K562 (cell line): ENCODE results near the gene CSF2. TPM values are rescaled to one million over a fixed set of nuclear protein-coding genes. Genes with fewer than 3 reads are reported as not detected.

ENCODE experiments used
- ATAC-seq: fragments of 200-7000 bp; cut with Tn5 transposase; 3 replicates; pipeline ENCODE4 v1.9.1; 2020; ENCODE audit warnings: moderate library complexity
- BruUV-seq: library from RNA; stranded (reverse); fragments of 400-500 nt; replicated peaks from 2 replicates; lab custom pipeline; 2021; lab: Mats Ljungman, UMichigan
- CTCF ChIA-PET: fragments of 300-600 bp; formaldehyde crosslinking; extraction: SDS; loops from one replicate; lab custom pipeline; 2021; ENCODE audit warnings: low intra/inter-chr PET ratio; lab: Yijun Ruan, JAX
- POLR2A ChIA-PET: fragments of 300-600, 350-650 bp; sonication (Branson Sonifier 250); formaldehyde crosslinking; extraction: SDS; loops from one replicate; lab custom pipeline; 2021; ENCODE audit warnings: antibody characterized with exemption, inconsistent platforms; lab: Yijun Ruan, JAX
- DNase-seq, 4 experiments: peaks; one replicate each; pipeline versions ENCODE4 v3.0.0 to v3.0.0-alpha.2; 2011 to 2018; ENCODE audit warnings: low spot score in 3 of 4, mixed read lengths in 3 of 4; ENCODE audit errors: extremely low read depth in 1 of 4
- FAIRE-seq: peaks from 2 replicates; lab custom pipeline; 2011; peaks lifted over from hg19 to GRCh38; lab: Jason Lieb, UNC
- H2AFZ ChIP-seq: 2 replicates; pipeline ENCODE4 v1.6.0; 2011; ENCODE audit warnings: low read depth, low read length, control low read depth, inconsistent platforms
- H3K27ac ChIP-seq: fragments of 200-600 bp; 3 replicates; pipeline ENCODE4 v1.8.0; 2011; ENCODE audit warnings: low read depth, mild to moderate bottlenecking, control low read depth, inconsistent platforms, low read length, moderate library complexity, mixed read lengths; ENCODE audit errors: extremely low read depth
- H3K27me3 ChIP-seq, 2 experiments: fragments of 300-600 bp in 1 of 2; 2 replicates in 1 of 2; 3 replicates in 1 of 2; pipeline versions ENCODE4 v1.6.0 to v1.8.0; 2011; ENCODE audit warnings: inconsistent platforms in 2 of 2, low read length in 2 of 2, mild to moderate bottlenecking in 1 of 2, mixed read lengths in 1 of 2, moderate library complexity in 1 of 2; ENCODE audit not compliant: control insufficient read depth in 2 of 2, insufficient read depth in 2 of 2
- H3K36me3 ChIP-seq: fragments of 300-600 bp; 3 replicates; pipeline ENCODE4 v1.8.0; 2011; ENCODE audit warnings: mild to moderate bottlenecking, low read length, inconsistent platforms; ENCODE audit not compliant: control insufficient read depth, insufficient read depth
- H3K4me1 ChIP-seq, 2 experiments: fragments of 200-600 bp in 1 of 2; replicated peaks in 1 of 2; 2 replicates in 1 of 2; 3 replicates in 1 of 2; pipeline versions ENCODE4 v1.5.1 to v1.8.0; 2011; ENCODE audit warnings: inconsistent platforms in 2 of 2, low read length in 2 of 2, mild to moderate bottlenecking in 1 of 2, mixed read lengths in 1 of 2, moderate library complexity in 1 of 2; ENCODE audit not compliant: control insufficient read depth in 2 of 2, insufficient read depth in 2 of 2
- H3K4me2 ChIP-seq: 2 replicates; pipeline ENCODE4 v1.6.1; 2011; ENCODE audit warnings: low read length, control low read depth, inconsistent platforms, mixed read lengths; ENCODE audit not compliant: insufficient read depth
- H3K4me3 ChIP-seq: fragments of 200-600 bp; sonication (generic), shearing (Covaris generic); 2 replicates; pipeline ENCODE4 v1.5.1; 2016; ENCODE audit warnings: control low read depth, inconsistent platforms
- H3K79me2 ChIP-seq: fragments of 200-600 bp; 3 replicates; pipeline ENCODE4 v1.8.0; 2011; ENCODE audit warnings: low read length, inconsistent platforms; ENCODE audit not compliant: control insufficient read depth, insufficient read depth
- H3K9ac ChIP-seq, 2 experiments: 2 replicates each; pipeline versions ENCODE4 v1.6.0 to v1.6.1; 2011; ENCODE audit warnings: low read depth in 2 of 2, low read length in 2 of 2, control low read depth in 1 of 2, inconsistent platforms in 1 of 2, mild to moderate bottlenecking in 1 of 2, mixed read lengths in 1 of 2; ENCODE audit not compliant: insufficient read depth in 1 of 2
- H3K9me1 ChIP-seq: one replicate; pipeline ENCODE4 v1.6.0; 2011; ENCODE audit warnings: inconsistent platforms, mild to moderate bottlenecking, low read length, moderate library complexity; ENCODE audit not compliant: control insufficient read depth, insufficient read depth
- H3K9me3 ChIP-seq: replicated peaks from 2 replicates; pipeline ENCODE4 v1.5.1; 2011; ENCODE audit warnings: low read depth, low read length, inconsistent platforms; ENCODE audit not compliant: control insufficient read depth, insufficient read depth
- H4K20me1 ChIP-seq: replicated peaks from 2 replicates; pipeline ENCODE4 v1.6.1; 2011; ENCODE audit warnings: low read length, inconsistent platforms, mixed read lengths; ENCODE audit not compliant: control insufficient read depth, insufficient read depth
- CBX5 ChIP-seq: IDR thresholded peaks from 2 replicates; pipeline ENCODE4 v1.6.1; 2014; ENCODE audit warnings: low read depth, borderline replicate concordance
- GATAD2B ChIP-seq: fragments of 450-650 bp; IDR thresholded peaks from 2 replicates; pipeline ENCODE4 v1.6.1; 2017; ENCODE audit warnings: mild to moderate bottlenecking, borderline replicate concordance
- MTA3 ChIP-seq: fragments of 450-650 bp; formaldehyde crosslinking; IDR thresholded peaks from 2 replicates; pipeline ENCODE4 v1.6.1; 2017; ENCODE audit warnings: mild to moderate bottlenecking, borderline replicate concordance
- RHOXF2B ChIP-seq: fragments of 250-450 bp; sonication (Bioruptor Pico); conservative IDR thresholded peaks from 2 replicates; pipeline ENCODE4 v1.5.1; 2021
- SAFB2 ChIP-seq: fragments of 200-400 bp; formaldehyde crosslinking; IDR thresholded peaks from 2 replicates; pipeline ENCODE4 v1.6.1; 2018; ENCODE audit warnings: borderline replicate concordance, low read length, low read depth, moderate library complexity; ENCODE audit not compliant: severe bottlenecking
- ZKSCAN8 ChIP-seq: fragments of 200-800 bp; sonication (Bioruptor generic); IDR thresholded peaks from 2 replicates; pipeline ENCODE4 v1.6.1; 2016; ENCODE audit warnings: missing genetic modification characterization, missing compliant biosample characterization
- WGBS: fragments of 100-300 bp; shearing (Covaris generic); methylation state at CpG from one replicate; pipeline ENCODE4 v1.1.6; 2016; ENCODE audit warnings: low coverage, mixed read lengths; ENCODE audit not compliant: insufficient coverage; ENCODE audit errors: missing lambda C conversion rate; 5-methylcytosine and 5-hydroxymethylcytosine counted together
- in situ Hi-C: fragments of 300-500 bp; cut with MboI; formaldehyde crosslinking; loops from 4 replicates; pipeline ENCODE4 v1.15.0; 2018; ENCODE audit warnings: inconsistent platforms, mixed read lengths
- intact Hi-C: fragments of 100-400 bp; cut with micrococcal nuclease; formaldehyde crosslinking; loops from 2 replicates; pipeline ENCODE4 v1.14.2; 2022
- polyA plus RNA-seq, 8 experiments: library from polyadenylated mRNA; depleted of rRNA in 4 of 8; stranded (reverse) in 5 of 8; unstranded in 3 of 8; fragments of >200 nt; fragmentation: Nextera tagmentation in 2 of 8; fragmentation: Illumina TruSeq in 1 of 8; extraction: Ambion mirVana in 2 of 8; extraction: Trizol in 1 of 8; gene quantifications; 2 replicates each; pipeline versions ENCODE4 v1.2.1 to v1.2.3, GENCODE V29; 2011 to 2014; ENCODE audit warnings: inconsistent platforms in 1 of 8, missing spikeins in 1 of 8
- total RNA-seq, 7 experiments: library from RNA; depleted of rRNA in 6 of 7; stranded (reverse); fragments of >200 nt in 6 of 7; fragmentation: Illumina TruSeq in 2 of 7; extraction: Trizol in 2 of 7; gene quantifications; 2 replicates each; pipeline versions ENCODE4 v1.2.1 to v1.2.3, GENCODE V29; 2011 to 2021; ENCODE audit warnings: low replicate concordance in 1 of 7
- TF ChIP-seq, protein P1 (sequence below): sonication (generic); formaldehyde crosslinking; IDR thresholded peaks from 2 replicates; pipeline ENCODE4 v1.8.1; 2023; ENCODE audit warnings: mild to moderate bottlenecking, missing genetic modification reagents

The CSF2 gene
- total and polyA plus RNA-seq, 9 of the 15 experiments (the other 6 are each of a cell fraction or from before 2014, with no cell fraction given), result 0.25 to 0.29 TPM; not detected in 7

DNA sequence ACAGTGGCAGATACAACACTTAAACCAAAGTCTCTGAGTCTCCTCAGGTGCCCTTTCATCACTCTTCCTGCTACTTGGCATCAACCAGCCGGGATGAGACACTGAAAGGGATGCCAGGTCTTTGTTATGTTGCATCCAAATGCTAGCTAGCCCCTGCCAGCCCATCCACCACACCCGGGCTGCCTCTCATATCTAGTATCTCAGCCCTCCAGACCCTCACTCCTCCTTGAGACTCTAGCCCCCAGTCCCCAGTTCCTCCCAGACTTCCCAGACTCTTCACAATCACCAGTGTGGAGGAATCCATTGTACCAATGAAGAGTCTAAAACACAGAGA is 21.5 kb downstream of the CSF2 start:
- Histone ChIP-seq H3K79me2 (no peaks in the 10 kb centered on the region; the same call in 2 of the 3 replicates), H3K9me3 (no peaks in the 10 kb centered on the region), H3K9ac (no peak overlapping the region), H3K27me3 (no peaks in the 10 kb centered on the region), H3K36me3 (no peaks in the 10 kb centered on the region), H3K4me2 (no peak overlapping the region), H3K9me1 (no peaks in the 10 kb centered on the region), H2AFZ (no peak overlapping the region), H3K27ac (no peak overlapping the region), H4K20me1 (no peaks in the 10 kb centered on the region), H3K4me3 (no peak overlapping the region), H3K4me1 (peaks cover 9 to 39% of the 10 kb centered on the region in 2 experiments)
- ChIA-PET CTCF (no interaction called here), POLR2A (interaction anchor here (1.0 kb wide), 1 partner anchor 396 kb away, joined by 3 read pairs; the partner anchor contains the start of gene IRF1)
- ATAC-seq, result no peak
- WGBS, result 57% methylated on average over 2 of the region's 2 CpGs
- in situ Hi-C loops (no loop called here), intact Hi-C loops (no loop called here)
- TF ChIP-seq MTA3 (no peak), RHOXF2B (CRISPR knock-in tag) (no peak), GATAD2B (no peak), SAFB2 (no peak), CBX5 (no peak), ZKSCAN8 (CRISPR knock-in tag) (no peak)
- TF ChIP-seq, protein P1, sequence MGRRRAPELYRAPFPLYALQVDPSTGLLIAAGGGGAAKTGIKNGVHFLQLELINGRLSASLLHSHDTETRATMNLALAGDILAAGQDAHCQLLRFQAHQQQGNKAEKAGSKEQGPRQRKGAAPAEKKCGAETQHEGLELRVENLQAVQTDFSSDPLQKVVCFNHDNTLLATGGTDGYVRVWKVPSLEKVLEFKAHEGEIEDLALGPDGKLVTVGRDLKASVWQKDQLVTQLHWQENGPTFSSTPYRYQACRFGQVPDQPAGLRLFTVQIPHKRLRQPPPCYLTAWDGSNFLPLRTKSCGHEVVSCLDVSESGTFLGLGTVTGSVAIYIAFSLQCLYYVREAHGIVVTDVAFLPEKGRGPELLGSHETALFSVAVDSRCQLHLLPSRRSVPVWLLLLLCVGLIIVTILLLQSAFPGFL (CRISPR knock-in tag), result no peak
- DNase-seq, result no peak
- FAIRE-seq, result no peak
- BruUV-seq, result no TSS peak
